ENCODE measurements around the gene GNPTAB.
A peak's percentile ranks its signal among the peaks of the same experiment; 100 is the strongest.
"Not testable (repeated sequence)": the region's sequence is repeated elsewhere in the genome, so short reads cannot be mapped to it uniquely, and the experiment has no call there.

Gene GNPTAB

DNA sequence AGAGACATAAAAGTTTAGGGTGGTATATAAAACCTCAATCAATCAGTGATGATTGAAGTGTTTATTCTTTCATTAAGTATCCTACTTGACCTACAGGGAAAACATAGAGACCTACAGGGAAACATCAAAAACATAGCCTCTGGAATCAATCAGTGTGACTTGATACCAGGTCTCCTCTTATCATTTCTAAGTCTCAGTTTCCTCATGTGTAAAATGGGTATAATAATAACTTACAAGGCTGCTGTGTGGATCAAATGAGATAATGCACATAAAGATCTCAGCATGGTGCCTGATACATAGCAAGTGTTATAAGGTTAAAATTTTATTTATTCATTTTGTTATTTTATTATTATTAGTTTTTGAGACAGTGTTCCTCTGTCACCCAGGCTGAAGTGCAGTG lies 22.2 kb upstream of the GNPTAB start:
- DNase-seq (ENCODE audit: low read depth in 2 of 2) = no peak

GRCh38 chr12:101850199-101850598 lies 19.4 kb upstream of the GNPTAB start:
- DNase-seq (ENCODE audit: low read depth in 2 of 2) = no peak

DNA sequence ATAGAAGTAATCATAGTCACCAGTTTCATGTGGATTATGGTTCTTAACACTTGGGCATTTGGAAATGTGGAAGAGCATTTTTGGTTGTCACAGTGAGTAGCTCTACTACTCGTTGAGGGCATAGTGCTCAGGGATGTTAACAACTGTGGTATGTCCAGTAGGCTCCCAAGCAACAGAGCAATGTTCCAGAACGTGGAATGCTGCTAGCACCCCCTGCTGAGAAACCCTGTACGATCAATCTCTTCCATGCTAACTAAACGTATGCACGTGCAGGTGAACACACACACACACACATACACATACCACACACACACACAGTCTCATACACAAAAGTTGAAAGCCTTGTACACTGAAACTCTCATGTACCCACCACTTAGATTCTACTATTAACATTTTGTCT lies 16.6 kb upstream of the GNPTAB start:
- DNase-seq (ENCODE audit: low read depth in 2 of 2) = no peak

DNA sequence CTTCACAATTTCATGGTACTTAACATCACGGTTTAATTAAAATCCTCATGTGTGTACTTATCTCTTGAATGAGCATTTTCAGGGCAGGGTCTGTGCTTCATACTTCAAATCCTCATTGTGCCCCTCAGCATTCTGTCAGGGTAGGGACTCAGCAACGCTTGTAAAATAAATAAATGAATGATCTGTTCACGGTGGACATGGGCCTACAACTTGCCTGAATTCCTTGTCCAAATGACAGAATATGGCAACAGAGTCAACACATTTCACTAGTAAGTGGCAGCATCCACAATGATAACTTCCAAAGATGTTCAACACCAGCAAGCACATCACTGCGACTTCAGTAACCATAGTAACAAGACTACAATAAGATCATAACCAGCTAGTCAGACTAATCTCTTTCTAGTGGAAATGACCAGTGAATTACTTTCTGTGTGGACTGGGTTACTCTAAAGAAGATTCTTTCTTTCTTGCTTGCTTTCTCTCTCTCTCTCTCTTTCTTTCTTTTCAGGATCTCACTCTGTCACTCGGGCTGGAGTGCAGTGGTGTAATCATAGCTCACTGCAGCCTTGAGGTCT lies 14.5 kb upstream of the GNPTAB start:
- no peak for DNase-seq (ENCODE audit: low read depth in 2 of 2)

DNA sequence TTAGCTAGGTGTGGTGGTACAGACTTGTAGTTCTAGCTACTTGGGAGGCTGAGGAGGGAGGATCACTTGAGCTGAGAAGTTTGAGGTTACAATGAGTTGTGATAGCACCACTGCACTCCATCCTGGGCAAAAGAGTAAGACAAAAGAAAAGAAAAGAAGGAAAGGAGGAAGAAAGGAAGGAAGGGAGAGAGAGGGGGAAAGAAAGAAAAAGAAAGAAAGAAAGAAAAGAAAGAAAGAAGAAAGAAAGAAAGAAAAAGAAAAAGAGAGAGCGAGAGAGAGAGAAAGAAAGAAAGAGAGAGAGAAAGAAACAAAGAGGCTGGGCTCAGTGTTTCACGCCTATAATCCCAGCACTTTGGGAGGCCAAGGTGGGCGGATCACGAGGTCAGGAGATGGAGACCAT lies 10.3 kb upstream of the GNPTAB start:
- no peak for DNase-seq (ENCODE audit: low read depth in 2 of 2)

- peak; percentile 42 to 49 for DNase-seq (ENCODE audit: low read depth in 2 of 2)
Measured at GRCh38 chr12:101839324-101840283, 8.8 kb upstream of the GNPTAB start.

DNA sequence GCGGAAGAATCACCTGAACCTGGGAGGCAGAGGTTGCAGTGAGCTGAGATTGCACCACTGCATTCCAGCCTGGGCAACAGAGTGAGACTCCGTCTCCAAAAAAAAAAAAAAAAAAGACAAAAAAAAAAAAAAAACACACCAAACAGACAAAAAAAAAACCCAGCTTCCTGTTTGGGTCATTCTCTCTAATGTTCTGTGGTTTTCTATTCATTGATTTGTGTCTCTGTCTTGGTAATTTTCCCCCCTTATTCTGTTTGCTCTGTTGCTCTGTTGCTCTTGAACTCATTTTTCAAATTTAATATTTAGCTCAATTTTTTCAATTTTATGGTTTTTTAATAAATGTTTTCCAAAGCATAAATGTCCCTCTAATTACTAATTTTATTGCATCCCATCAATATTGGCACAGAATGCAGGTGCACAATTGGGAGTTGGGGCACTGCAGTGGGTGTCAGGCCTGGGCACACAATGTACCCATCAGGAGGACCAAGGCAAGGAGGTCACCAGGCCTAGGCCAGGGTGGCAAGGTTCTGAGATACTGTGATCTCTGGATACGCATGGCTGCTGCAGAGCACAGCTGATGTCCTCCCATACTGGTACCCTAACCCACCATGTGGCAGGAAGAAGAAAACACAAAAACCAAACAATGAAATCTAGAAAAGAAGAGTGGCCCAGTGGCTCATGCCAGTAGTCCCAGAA lies 8.0 kb upstream of the GNPTAB start:
- DNase-seq (ENCODE audit: low read depth in 2 of 2) = no peak

- no peak for DNase-seq (ENCODE audit: low read depth in 2 of 2)
Measured at GRCh38 chr12:101832030-101832429, 1.3 kb upstream of the GNPTAB start.

GRCh38 chr12:101829639-101830366 lies 956 bp downstream of the GNPTAB start:
- DNase-seq (ENCODE audit: low read depth in 2 of 2) = no peak

GRCh38 chr12:101828463-101829196 lies 2.1 kb downstream of the GNPTAB start:
- no peak for DNase-seq (ENCODE audit: low read depth in 2 of 2)

DNA sequence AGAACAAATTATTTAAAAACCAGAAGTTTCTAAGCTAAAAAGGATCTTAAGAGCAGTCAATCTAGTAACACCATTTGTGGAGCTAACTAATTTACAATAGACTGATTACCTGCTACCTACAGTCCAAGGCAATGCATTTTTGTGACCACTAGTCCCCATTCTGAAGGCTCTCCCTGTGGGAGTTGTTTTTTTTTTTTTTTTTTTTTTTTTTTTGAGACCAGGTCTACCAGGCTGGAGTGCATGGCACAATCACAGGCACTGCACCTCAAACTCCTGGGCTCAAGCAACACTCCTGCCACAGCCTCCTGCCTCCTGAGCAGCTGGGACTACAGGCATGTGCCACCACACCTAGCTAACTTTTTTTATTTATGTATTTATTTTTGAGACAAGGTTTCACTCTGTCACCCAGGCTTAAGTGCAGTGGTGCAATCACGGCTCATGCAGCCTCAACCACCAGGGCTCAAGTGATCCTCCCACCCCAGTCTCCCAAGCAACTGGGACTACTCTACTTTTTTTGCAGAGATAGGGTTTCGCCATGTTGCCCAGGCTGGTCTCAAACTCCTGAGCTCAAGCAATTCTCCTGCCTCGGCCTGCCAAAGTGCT lies 3.9 kb downstream of the GNPTAB start:
- DNase-seq (ENCODE audit: low read depth in 2 of 2) = no peak

GRCh38 chr12:101824831-101825230 lies 5.9 kb downstream of the GNPTAB start:
- DNase-seq (ENCODE audit: low read depth in 2 of 2) = no peak

GRCh38 chr12:101823891-101824290 lies 6.9 kb downstream of the GNPTAB start:
- peak; percentile 27 to 29 for DNase-seq (ENCODE audit: low read depth in 2 of 2)

DNA sequence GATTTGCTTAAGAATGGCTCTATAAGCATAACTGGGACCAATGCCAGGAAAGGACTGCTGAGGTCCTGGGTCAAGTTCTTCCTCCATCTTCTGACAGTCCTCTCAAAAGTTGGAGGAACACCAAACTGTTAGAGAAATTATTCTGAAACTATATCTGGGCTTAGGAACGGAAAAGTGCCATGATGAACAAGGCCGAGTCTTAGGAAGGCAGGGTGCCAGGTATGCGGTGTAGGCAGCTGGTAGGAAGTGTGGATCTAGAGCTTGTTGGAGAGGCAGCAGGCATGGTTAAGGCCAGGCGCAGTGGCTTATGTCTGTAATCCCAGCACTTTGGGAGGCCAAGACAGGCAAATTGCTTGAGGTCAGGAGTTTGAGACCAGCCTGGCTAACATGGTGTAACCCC lies 7.7 kb downstream of the GNPTAB start:
- no peak for DNase-seq (ENCODE audit: low read depth in 2 of 2)

GRCh38 chr12:101819467-101819866 lies 11.3 kb downstream of the GNPTAB start:
- DNase-seq (ENCODE audit: low read depth in 2 of 2) = no peak

GRCh38 chr12:101818689-101819088 lies 12.1 kb downstream of the GNPTAB start:
- DNase-seq (ENCODE audit: low read depth in 2 of 2) = not testable (repeated sequence)

- no peak for DNase-seq (ENCODE audit: low read depth in 2 of 2)
Measured at GRCh38 chr12:101813117-101813516, 17.6 kb downstream of the GNPTAB start.

DNA sequence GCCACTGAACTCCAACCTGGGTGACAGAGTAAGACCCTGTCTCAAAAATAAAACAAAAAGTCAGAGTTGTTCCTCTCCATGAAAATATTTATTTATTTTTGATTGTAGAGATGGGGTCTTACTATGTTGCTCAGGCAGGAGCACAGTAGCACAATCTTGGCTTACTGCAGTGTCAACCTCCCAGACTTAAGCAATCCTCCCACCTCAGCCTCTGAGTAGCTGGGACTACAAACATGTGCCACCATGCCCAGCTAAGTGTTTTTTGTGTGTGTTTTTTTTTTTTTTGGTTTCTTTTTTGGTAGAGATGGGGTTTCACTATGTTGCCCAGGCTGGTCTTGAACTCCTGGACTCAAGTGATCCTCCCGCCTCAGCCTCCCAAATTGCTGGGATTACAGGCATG lies 18.0 kb downstream of the GNPTAB start:
- not testable (repeated sequence) for DNase-seq (ENCODE audit: low read depth in 2 of 2)

DNA sequence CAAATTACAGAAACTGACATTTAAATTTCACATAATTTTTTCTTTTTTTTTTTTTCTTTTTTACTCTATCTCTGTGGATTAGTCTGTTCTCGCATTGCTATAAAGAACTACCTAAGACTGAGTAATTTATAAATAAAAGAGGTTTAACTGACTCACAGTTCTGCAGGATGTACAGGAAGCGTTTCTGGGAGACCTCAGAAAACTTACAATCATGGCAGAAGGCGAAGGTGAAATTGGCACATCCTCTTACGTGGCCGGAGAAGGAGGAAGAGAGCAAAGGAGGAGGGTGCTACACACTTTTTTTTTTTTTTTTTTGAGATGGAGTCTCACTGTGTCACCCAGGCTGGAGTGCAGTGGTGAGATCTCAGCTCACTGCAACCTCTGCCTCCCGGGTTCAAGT lies 19.4 kb downstream of the GNPTAB start:
- not testable (repeated sequence) for DNase-seq (ENCODE audit: low read depth in 2 of 2)

- DNase-seq (ENCODE audit: low read depth in 2 of 2) = no peak
Measured at GRCh38 chr12:101809208-101809607, 21.6 kb downstream of the GNPTAB start.

DNA sequence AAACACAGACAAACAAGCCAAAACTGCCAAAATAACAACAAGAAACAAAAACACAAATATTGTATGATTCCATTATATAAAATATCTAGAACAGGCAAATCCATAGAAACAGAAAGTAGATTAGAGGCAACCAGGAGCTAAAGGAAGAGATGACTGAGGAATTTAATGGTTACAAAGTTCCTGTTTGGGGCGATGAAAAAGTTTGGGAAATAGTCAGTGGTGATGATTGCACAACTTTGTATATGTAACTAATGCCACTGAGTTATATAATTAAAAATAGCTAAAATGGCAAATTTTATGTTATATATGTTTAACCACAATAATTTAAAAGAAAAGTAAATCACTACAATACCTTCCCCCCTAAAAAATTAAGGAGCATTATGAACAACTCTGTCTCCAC lies 24.5 kb downstream of the GNPTAB start:
- no peak for DNase-seq (ENCODE audit: low read depth in 2 of 2)
